HG03469 (cell line): ENCODE data around the gene TM9SF3.
"Not testable (repeated sequence)": the region's sequence is repeated elsewhere in the genome, so short reads cannot be mapped to it uniquely, and the experiment has no call there.

Experiments
- ATAC-seq: cut with Tn5 transposase; IDR thresholded peaks from one replicate; pipeline ENCODE4 v1.9.1; 2021; ENCODE audit warnings: mild to moderate bottlenecking, moderate library complexity, moderate number of reproducible peaks; ENCODE audit not compliant: unreplicated experiment

Gene TM9SF3

DNA sequence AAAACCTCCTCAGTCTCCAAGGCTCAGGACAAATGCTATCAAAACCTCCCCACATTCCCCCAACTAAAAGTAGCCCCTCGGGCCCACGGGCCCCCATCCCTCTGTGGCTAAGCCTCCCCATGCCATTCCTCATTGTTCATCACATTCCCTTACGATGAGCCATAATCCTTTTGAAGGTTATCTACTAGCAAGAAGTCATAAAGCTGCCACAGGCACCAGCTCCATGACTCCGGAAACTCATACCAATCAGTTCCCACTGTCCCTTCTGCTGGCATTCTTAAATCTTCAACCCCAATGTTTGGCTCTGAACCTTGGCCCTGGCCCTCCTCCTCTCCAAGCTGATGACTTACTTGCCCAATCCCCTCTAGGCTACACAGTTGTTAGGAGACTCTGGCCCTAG, 19.4 kb upstream of the TM9SF3 start:
- ATAC-seq, result no peak

DNA sequence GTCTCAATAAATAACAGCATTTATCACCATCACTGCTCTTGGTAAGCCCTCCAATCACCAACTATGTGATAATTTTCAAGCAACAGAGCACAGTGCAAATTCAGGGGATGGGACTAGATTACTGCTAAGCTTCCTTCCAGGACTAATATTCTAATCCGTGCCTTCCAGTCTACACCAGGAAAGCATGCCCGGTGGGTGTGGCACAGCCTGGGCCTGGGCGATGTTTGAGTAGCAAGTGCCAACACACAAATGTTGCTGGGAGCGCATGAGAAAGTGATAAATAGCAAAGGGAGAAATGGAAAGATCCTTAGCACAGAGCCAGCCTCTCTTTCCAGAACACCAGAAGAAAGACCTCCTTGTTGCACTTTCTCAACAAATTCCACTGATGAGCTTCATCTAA, 13.5 kb upstream of the TM9SF3 start:
- no peak for ATAC-seq

DNA sequence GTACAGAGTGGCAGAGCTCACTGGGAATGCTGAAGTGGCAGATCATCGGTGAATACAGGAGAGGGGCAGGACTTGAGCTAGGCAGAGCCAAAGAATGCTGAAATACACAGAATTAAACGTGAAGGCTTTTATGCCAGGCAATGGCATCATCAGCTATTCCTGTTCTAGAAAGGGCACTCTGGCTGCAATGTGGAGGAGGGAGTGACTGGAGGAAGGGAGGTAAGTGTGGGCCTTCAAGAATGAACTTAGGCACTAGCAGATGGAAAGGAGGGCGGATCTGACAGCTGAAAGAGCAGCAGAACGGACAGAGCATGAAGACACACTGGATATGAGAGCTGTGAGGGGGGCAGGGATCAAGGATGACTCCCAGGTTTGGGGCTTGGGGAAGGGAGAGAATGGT, 12.0 kb upstream of the TM9SF3 start:
- no peak for ATAC-seq

DNA sequence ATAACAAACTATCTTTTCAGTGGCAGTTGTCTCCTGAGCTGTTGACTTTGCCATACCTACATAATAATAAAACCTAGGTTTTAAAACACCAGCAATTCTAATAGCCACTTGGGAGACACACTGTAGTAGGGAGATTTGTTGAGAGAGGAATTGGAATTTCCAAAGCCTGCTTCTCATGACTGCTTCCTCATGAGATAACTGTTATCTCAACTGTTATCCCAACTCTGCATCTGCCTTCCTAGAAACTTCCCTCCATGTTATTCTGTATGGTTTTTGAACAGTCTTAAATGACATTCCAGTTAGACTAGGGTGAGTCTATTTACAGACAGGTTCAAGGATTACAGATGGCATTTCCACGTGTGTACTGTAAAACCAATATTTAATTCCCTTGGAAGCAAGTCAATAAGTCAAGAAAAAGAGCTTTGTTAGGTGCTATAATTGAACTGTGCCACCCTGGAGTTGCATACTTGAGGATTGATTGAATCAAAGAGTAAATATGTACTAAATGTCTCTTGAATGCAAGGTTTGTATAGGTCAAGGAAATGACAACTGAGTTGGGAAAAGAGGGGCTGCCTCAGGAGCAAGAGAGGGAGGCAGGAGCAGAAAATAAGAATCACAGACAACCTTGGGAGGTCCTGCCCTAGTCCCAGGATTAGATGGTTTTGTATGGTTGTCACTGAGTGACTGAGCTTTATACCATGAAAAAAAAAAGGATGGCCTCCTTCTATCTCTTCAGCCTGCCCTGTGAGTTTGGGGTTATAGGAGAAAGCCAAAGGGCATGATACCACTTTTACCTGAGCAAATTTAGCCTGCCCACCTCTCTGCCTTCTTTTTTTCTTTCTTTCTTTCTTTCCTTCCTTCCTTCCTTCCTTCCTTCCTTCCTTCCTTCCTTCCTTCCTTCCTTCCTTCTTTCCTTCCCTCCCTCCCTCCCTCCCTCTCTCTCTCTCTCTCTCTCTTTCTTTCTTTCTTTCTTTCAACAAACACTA, 9.9 kb upstream of the TM9SF3 start:
- no peak for ATAC-seq

DNA sequence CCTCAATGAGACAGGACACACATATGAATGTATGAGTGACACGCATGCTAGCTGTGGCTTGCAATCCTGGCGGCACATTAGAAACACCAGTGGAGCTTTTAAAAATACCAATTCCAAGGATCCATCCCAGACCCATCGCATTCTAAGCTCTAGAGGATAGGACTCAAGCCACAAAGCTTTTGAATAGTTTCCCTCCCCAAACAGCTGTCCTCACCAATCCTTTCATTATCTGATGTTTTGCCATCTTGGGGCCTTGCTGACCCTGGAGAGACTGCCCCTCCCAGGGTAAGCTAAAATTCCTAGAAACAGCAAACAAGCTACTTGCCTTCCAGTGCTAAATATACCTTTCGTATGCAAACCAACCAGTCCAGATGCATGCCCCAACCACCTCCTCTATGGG, 8.9 kb upstream of the TM9SF3 start:
- no peak for ATAC-seq

DNA sequence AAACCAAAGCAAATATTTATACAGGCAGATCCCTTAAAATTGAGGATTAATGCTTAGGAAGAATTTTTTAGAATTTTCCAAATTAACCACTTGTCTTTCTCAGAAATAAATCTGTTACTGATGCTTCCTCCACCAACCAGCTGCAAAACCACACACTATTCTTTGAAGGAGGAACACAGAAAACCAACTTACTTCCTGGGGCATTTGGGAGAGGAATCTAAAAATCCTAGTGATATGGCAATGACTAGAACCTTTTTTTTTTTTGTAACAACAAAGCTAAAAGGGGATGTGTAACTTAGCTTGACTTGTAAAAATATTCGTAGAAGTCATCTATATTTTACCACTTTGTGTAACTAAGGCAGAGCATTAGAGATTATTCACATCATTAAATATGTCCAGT, 5.1 kb upstream of the TM9SF3 start:
- ATAC-seq, result no peak

DNA sequence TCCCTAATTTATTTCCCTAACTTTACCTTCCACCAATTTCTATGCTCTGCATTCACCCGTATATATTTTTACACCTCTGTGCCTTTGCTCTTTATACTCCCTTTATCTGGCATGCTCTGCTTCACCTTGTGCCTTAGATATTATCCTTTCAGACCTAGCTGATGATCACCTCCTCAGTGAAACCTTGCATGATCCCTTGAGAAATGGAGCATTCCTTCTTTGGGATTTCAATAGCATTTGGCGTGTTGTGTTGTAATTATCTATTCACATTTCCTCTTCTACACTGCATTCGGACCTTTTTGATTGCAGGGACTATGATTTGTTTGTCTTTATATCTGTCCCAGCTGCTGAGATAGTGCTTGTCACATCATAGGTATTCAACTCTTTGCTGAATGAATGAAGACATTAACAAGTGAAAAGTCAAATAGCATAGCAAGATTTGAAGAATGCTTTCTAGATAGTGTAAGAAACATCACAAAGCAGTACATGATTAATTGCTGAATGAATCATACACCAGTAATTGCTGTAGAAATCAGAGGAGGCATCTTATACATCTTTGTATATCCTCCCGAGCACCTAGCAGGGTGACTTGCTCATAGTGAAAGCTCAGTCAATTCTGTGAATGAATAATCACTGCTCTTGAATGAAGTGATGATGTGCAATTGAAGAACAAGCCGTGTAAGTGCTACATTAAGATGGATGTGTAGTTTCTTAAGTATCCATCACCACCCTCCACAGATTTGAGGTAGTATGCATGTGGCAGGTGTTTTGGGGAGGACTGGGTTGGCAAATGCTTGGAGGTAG, 2.0 kb upstream of the TM9SF3 start:
- peak; percentile 36 for ATAC-seq

DNA sequence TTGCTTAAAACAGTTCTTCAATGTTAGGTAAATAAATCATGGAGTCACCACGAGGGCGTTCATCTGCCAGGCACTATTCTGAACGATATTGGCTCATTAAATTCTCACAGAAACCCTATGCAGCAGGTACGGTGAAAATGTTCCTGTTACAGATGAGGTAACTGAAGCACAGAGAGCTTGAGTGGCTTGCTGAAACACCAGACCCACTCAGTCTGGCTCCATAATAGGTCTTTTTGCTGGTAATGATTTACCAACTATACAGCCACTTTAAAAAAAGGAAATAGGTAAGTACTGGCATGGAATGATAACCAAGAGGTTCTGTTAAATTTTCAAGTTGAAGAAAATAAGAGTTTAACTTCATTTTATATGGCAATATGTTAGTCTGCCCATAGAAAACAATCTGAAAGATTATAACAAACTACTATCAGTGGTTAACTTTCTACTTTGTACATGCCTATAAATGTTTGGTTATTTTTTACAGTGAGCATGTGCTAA, 1.3 kb upstream of the TM9SF3 start:
- no peak for ATAC-seq

DNA sequence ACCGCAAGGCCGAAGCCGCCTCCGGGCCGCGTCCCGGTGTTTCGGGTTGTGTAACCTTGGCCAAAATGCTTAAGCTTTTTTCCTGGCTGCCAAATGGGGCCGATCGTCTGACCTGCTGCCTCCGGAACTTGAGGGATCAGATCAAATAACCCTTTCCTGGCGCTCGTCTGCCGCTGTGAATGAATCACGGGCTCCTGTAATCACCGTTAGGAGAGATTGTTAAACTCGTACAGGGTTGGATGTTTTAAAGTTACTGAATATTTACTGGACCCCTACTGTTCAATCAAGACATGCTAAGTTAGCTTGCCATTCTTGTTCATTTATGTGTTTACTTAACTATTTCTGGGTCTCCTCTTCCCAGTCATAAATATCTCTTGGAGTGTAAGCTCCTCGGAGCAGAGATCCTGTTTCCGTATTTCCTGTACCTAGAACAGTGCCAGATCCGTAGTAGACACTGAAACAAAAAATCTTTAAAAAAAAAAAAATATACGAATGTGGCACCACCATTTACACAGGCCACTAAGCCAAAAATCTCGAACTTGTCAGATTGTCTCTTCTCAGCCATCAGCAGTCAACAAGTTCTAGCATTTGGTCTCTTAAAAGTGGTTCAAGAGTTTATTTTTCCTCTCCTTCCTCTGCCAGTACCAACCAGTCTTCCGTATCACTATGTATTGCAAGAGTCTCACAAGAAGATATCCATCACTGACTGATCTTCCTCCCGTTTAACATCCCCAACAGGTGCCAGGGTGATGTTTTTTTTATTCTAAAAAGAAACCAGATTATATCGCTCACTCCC, 650 bp upstream of the TM9SF3 start:
- no peak for ATAC-seq

DNA sequence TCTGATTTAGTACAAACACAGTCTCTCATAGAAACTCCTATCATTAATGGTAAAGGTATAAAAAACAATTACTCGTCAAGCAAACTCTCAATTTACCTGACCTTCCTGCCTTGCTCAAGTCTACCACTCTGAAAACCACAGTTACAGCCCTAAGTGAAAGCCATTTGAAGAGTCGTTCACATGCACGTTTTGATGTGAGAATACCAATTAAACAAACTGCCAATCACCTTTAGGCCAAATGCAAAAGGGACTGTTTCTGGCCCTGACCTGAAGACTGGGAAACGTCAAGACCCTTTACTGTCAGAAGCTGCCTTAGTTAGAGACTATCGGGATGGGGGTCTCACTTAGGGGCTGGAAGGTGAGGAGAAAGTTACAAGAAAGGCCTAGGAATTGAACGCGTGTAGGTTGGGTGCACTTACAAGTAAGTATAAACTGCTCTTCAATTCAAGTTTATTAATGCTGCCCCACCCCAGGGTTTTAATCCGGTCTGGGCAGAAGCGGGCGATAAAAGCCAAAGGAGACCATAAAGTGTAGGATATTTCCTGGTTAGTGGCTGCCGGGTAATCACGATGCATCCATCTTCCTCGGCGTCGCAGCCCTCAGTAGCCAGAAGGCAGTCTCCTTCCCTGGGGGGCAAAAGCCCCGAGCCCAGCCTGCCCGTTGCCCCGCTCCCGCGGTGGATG, 935 bp downstream of the TM9SF3 start:
- no peak for ATAC-seq

DNA sequence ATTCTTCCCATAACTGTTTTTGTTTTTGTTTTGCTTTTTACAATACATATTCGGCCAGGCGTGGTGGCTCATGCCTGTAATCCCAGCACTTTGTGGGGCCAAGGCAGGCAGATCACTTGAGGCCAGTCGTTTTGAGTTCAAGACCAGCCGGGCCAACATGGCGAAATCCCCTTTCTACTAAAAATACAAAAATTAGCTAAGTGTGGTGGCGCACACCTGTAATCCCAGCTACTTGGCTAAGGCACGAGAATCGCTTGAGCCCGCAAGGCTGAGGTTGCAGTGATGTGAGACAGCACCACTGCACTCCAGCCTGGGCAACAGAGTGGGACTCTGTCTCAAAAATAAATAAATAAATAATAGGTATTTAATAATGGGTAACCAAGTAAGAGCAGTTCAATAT, 2.3 kb downstream of the TM9SF3 start:
- ATAC-seq, result no peak

DNA sequence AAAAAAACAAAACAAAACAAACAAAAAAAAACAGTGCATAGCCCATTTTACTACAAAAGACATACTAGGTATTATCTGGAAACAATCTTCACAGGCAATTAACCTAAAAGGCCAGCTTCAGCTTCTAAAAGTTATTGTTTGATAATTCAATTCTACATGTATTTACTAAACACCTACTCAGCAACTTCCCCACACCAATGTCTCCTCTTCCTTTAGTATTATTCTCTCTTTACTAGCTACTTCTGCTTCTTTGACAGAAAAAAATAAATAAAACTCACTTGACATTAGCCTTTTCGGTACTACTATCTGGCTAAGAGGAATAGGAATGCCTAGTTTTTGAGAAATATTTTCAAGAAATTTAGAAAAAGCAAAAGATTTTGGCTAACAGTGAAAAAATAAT, 2.8 kb downstream of the TM9SF3 start:
- no peak for ATAC-seq

DNA sequence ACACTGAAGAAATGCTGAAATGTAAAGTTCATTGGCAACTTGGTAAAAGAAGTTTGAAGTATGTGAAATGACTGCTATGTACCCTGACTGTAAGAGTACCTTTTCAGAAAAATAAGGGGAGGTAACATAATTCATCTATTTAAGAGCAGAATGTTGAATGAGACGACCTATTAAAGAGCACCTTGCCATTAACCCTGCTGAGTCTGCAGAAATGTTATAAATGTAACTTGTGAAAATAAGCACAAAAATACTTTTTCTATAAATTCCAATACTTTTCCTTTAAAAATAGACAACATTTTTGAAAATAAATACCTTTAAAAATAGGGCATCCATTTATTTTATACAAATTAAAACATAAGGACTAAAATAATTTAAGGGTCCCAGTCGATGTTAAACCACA, 7.7 kb downstream of the TM9SF3 start:
- no peak for ATAC-seq

DNA sequence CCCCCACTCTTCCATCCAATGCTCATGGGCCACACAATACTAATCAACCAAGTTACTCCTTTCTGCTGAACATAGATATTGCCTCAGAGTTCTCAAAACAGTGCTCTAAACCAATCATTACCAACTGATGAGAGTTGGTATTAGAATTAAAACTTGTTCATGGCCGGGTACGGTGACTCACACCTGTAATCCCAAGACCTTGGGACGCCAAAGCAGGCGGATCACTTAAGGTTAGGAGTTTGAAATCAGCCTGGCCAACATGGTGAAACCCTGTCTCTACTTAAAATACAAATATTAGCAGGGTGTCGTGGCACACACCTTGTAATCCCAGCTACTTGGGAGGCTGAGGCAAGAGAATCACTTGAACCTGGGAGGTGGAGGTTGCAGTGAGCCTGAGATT, 8.2 kb downstream of the TM9SF3 start:
- no peak for ATAC-seq

DNA sequence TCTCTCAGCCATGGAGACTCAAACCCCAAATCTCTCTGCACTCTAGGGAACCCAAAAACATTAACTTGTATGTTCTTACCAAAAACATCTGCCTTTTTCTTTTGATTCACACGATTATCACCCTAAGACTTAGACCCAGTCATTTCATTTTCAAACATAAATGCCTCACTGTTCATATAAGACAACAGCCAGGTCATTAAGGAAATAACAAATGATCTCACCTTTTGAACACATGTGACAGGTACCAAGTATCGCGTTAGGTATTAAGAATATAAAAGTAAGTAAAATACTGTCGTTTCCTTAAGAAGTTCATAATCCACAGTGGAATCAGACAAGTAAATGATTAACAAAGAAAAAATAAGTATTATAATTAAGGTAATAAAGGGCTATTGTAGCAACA, 8.8 kb downstream of the TM9SF3 start:
- ATAC-seq, result no peak

DNA sequence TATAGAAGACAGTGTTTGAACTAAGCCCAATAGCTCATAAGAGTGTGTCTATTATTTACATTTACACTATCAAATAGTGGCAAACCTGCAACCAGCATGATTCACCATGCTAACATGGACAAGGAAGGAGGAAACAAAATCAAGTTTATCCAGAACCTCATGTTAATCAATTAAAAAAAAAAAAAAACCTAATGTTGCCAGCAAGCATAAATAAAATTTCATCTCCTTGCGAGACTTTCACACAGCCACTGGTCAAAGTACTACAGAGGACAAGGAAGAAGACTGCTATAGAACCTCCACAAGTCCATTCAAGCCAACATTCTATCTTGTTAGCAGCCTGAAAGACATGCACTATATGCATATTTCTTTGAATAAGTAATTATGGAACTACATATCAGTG, 9.7 kb downstream of the TM9SF3 start:
- no peak for ATAC-seq

DNA sequence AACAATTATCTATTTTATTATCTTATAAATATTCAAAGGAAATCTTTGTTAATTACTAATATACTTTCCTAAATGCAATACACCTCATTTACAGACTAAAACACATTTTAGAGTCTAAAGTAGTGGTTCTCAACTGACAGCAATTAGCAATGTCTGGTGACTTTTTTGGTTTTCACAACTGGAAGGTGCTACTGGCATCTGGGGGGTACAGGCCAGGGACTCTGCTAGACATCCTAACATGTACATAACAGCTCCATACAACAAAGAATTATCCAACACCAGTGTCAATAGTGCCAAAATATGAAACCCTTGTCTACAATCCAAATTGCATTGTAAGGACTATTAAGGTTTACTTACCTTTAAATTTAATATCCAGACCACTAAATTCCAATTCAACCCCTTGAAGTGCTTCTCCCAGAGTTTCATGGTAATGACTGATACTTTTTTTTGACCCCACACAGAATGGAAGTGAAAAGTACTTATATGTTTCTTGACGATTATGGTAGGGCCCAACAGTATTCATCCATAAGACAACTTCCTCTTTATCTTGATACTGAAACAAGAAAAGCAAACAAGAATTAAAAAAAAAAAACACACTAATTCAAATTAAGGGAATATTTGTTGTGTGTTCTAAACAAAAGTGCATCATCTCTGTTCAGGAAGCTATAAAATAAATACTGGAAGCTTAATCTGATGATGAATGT, 10.4 kb downstream of the TM9SF3 start:
- ATAC-seq, result no peak

DNA sequence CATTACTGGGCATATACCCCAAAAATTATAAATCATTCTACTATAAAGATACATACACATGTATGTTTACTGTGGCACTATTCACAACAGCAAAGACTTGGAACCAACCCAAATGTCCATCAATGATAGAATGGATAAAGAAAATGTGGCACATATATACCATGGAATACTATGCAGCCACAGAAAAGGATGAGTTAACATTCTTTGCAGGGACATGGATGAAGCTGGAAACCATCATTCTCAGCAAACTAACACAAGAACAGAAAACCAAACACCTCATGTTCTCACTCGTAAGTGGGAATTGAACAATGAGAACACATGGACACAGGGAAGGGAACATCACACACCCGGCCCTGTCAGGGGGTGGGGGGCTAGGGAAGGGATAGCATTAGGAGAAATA, 12.2 kb downstream of the TM9SF3 start:
- ATAC-seq, result not testable (repeated sequence)

DNA sequence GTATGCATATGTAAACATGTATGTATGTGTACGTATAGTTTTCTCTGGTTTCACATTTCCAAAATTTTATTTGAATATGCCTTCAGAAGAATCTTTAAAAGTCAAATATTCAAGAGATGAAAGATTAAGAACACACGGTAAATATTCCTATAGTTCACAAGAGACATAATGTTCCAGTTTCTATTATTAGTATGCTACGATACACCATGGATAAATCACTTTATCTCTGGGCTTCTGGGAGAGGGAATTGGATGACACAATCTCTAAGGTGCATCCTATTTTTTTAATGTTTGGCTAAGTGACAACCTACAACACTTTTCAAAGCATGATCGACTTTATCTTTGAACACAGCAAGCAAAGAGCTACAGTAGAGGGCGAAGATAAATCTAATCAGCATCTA, 13.8 kb downstream of the TM9SF3 start:
- ATAC-seq, result no peak
